Neuron (in vitro differentiated cells): ENCODE measurements around the gene SLC35C1.

ENCODE experiments used
- H2AFZ ChIP-seq: one replicate; pipeline ENCODE4 v1.6.1; 2013; ENCODE audit warnings: low read depth, mild to moderate bottlenecking, inconsistent platforms, low read length, moderate library complexity
- H3K27me3 ChIP-seq: one replicate; pipeline ENCODE4 v1.6.1; 2013; ENCODE audit warnings: low read length; ENCODE audit not compliant: insufficient read depth
- H3K36me3 ChIP-seq: one replicate; pipeline ENCODE4 v1.6.1; 2013; ENCODE audit warnings: low read length; ENCODE audit not compliant: insufficient read depth
- H3K4me1 ChIP-seq: one replicate; pipeline ENCODE4 v1.6.1; 2013; ENCODE audit warnings: low read length; ENCODE audit not compliant: insufficient read depth
- H3K4me3 ChIP-seq: 2 replicates; pipeline ENCODE4 v1.5.1; 2013; ENCODE audit warnings: mild to moderate bottlenecking, low read length, moderate library complexity
- H3K9me3 ChIP-seq: one replicate; pipeline ENCODE4 v1.6.1; 2013; ENCODE audit warnings: low read length

Gene SLC35C1

GRCh38 chr11:45860764-45861510 lies 56.0 kb downstream of the SLC35C1 start:
- Histone ChIP-seq H3K4me3 (no peak overlapping the region), H3K9me3 (no peaks in the 10 kb centered on the region), H3K27me3 (no peaks in the 10 kb centered on the region), H3K36me3 (peaks cover 73% of the 10 kb centered on the region), H3K4me1 (no peaks in the 10 kb centered on the region), H2AFZ (no peak overlapping the region)
